ENCODE results near the gene DAPK1.

DNA sequence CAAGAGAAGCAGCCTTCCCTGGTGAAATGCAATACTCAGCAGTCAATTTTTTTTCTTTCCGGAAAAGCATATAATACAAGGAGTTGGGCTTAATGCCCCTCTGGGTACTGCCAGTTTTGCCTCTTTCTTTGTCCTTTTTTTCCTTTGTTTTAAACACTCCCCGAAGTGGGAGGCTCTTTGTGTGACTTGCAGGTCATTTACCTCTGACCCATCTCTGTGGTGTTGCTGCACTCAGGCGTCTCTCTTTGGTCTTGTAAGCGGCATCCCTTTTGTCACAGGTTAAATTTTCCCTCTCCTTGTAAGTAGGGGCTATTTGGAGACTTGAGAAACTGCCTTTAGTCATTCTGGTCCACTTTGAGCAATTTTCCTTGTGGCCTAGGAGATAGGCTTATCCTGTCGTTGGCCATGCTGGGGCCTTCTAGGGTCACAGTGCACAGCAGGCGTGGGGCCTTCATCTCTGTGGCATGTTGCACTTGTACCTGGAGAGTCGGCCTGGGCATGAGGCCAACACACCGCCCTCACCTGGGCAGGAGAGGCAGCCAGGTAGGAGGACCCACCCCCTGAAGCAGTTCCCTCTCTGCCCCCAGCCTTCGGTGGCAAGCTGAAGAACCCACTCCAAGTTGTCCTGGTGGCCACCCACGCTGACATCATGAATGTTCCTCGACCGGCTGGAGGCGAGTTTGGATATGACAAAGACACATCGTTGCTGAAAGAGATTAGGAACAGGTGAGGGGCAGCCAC is 200.6 kb downstream of the DAPK1 start:
- TF ChIP-seq, protein P1, sequence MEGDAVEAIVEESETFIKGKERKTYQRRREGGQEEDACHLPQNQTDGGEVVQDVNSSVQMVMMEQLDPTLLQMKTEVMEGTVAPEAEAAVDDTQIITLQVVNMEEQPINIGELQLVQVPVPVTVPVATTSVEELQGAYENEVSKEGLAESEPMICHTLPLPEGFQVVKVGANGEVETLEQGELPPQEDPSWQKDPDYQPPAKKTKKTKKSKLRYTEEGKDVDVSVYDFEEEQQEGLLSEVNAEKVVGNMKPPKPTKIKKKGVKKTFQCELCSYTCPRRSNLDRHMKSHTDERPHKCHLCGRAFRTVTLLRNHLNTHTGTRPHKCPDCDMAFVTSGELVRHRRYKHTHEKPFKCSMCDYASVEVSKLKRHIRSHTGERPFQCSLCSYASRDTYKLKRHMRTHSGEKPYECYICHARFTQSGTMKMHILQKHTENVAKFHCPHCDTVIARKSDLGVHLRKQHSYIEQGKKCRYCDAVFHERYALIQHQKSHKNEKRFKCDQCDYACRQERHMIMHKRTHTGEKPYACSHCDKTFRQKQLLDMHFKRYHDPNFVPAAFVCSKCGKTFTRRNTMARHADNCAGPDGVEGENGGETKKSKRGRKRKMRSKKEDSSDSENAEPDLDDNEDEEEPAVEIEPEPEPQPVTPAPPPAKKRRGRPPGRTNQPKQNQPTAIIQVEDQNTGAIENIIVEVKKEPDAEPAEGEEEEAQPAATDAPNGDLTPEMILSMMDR (IDR thresholded peaks at IDR 0.05): no peak
- no peak for TF ChIP-seq EP300 (IDR thresholded peaks at IDR 0.05)
- no peak for TF ChIP-seq POLR2A (IDR thresholded peaks at IDR 0.05)

Data from stomach (tissue), 4 donors.